GM21723 (cell line): ENCODE measurements around the gene NAGPA.
A peak's percentile ranks its signal among the peaks of the same experiment; 100 is the strongest.
"Not testable (repeated sequence)": the region's sequence is repeated elsewhere in the genome, so short reads cannot be mapped to it uniquely, and the experiment has no call there.

ENCODE experiments used
- ATAC-seq: cut with Tn5 transposase; IDR thresholded peaks from one replicate; pipeline ENCODE4 v1.9.1; 2021; ENCODE audit warnings: mild to moderate bottlenecking, moderate library complexity; ENCODE audit not compliant: unreplicated experiment

NAGPA gene

GRCh38 chr16:5062790-5063765 lies 29.3 kb upstream of the NAGPA start:
- no peak for ATAC-seq

- ATAC-seq: no peak
These were observed 28.3 kb upstream of the NAGPA start for GRCh38 chr16:5062051-5062450.

DNA sequence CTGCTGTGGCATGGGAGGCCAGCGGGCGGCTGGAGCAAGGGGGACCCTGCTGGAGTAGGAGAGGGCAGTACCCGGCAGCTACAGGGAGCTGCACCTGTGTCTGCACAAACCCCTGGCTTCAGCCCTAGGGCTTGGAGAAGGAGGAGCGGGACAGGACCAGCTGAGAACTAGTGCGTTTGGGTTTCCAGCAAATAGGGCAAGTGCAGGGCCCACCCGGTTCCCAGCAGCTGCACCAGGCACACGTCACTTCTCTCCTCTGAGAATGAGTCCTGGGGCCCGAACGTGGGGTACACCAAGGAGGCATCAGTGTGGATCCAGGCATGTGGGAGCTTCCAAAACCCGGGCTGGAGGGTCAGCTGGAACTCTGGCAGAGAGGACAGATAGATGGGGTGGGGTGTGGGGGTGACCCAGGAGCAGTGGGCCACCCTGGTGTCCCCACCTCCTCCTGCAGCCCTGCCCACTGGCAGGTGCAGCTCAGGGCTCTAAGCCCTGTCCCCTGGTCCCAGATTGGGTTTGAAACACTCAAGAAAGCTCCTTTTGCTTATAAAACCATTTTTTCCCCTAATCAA lies 26.4 kb upstream of the NAGPA start:
- no peak for ATAC-seq

DNA sequence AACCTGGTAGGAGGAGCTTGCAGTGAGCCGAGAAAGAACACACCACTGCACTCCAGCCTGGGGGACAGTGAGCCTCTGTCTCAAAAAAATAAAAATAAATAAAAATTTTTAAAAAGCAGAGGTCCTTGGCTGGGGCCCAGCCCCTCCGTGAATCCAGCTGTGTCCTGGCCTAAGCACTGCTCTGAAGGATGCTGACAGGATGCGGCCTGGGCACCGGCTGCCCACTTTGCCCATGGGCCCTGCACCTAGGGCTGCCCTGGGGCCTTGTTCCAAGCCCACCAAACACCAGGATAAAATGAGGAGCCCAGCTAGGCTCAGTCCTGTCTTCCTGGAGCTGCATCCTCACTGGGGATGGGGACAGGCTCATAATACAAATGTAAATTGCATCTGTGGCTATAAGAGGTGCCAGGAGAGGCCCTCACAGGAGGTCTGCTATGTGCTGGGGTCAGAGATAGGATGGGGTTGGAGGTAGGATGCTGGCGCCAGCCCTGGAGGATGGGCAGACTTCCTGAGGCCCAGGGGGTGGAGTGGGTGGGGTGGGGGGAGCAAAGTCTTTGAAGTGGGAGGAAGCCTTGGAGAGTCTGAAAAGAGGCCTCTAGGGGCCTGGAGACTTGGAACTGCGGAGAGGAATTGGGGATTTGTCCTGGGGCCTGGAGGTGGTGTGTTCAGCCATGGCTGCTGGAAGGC lies 25.8 kb upstream of the NAGPA start:
- no peak for ATAC-seq

GRCh38 chr16:5058476-5058875 lies 24.7 kb upstream of the NAGPA start:
- ATAC-seq: no peak

DNA sequence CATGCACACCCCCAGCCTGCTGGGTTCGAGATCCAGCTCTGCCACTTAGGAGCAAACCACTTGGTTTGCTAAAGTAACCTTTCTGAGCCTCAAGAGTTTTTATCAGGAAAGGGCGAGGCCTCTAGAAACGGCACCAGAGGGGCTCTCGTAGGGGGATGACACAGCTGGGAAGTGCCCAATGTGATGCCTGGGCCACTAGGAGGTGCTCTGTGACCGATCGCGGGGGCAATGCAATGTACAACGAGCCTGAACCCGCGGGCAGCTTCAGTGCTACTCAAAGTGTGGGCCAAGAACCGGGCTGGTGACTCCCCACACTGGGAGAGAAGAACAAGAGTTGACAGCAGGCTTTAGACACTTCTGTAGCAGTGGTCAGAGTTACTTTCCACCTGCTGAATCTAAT lies 22.6 kb upstream of the NAGPA start:
- ATAC-seq: no peak

DNA sequence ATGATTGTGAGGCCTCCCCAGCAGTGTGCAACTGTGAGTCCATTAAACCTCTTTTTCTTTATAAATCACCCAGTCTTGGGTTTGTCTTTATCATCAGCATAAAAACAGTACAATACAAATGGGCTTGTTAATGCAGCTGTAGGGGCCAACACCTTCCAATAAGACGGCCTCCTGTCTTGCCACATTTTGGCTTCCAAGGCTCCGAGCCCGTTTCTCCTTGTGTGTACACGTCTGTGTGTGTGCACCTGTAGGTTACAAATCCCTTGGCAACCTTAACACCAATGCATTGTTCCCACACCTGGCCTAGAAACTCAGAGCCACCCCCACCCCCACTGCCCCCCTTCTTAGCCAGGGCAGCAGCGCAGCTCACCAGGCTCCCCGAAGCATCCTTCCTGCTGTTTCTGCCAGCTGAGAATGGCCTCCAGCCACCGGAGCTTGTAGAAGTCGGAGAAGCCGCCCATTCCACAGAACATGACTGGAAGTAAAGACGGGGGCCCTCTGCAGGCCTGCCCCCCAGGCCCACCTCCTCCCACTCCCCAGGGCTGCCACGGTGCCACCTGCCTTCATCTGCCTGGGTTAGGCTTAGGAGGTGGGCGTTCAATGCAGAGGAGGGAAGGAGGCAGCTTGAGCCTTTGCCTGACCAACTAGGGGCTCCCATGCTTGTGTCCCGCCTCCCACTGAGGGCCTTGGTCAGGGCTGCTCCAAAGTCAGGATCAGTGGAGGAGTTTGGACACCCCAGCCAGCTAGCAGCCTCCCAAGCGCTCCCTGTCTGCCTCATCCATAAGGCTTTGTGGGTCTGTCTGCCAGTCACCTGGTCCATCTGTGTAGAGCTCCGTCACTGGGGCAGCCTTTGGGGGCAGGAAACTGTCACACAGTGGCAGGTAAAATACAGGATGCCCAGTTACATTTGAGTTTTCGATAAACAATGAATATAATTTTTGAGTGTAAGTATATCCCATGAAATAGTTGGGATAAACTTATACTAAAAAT lies 21.4 kb upstream of the NAGPA start:
- ATAC-seq: no peak

GRCh38 chr16:5046914-5047313 lies 13.2 kb upstream of the NAGPA start:
- no peak for ATAC-seq

GRCh38 chr16:5045499-5046115 lies 11.9 kb upstream of the NAGPA start:
- no peak for ATAC-seq

DNA sequence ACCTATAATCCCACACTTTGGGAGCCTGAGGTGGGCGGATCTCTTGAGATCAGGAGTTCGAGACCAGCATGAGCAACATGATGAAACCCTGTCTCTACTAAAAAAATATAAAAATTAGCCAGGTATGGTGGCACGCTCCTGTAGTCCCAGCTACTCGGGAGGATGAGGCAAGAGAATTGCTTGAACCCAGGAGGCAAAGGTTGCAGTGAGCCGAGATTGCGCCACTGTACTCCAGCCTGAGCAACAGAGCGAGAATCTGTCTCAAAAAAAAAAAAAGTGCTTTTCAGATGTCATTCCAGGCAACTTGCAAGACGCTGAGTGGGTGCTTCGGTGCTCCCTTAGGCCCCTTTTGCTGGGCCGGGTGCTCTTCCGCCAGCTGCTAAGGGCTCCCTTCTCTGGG lies 10.8 kb upstream of the NAGPA start:
- not testable (repeated sequence) for ATAC-seq

GRCh38 chr16:5044011-5044540 lies 10.3 kb upstream of the NAGPA start:
- no peak for ATAC-seq

- ATAC-seq: no peak
These were observed 8.9 kb upstream of the NAGPA start for GRCh38 chr16:5042574-5043171.

DNA sequence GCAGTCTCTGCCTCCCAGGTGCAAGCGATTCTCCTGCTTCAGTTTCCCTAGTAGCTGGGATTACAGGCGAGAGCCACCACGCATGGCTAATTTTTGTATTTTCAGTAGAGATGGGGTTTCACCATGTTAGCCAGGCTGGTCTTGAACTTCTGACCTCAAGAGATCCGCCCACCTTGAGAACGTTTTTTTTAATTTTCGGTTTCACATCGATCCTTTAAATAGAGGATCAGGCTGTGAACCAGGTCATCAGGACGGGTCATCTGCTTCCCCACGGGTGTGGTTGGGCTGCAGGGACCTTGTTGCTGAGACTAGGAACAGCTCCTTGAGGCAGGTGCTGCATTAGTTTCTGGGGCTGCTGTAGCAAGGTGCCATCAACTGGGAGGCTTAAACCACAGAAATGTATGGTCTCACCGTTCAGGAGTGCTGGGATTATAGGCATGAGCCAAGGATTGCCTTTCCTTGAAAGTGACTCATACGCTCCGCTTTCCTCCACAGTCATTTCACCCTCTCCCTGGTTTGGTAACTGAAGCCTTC lies 7.9 kb upstream of the NAGPA start:
- peak; percentile 80 for ATAC-seq

DNA sequence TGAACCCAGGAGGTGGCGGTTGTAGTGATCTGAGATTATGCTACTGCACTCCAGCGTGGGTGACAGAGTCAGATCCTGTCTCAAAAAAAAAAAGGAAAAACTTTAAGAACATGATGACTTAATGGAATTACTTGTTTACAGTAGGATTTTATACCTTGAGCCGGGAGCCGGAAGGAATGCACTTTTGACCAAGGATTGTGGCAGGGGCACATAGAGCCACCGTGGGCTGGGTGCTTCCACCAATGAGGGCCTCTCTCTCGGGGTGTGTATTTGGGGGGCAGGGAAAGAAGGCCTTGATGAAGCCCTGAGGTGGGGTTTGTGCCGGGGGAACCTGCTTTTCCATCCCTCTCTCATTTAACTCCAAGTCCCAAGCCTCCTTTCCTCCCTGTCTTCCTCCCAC lies 6.7 kb upstream of the NAGPA start:
- ATAC-seq: no peak

- no peak for ATAC-seq
These were observed 2.8 kb upstream of the NAGPA start for GRCh38 chr16:5036228-5037156.

DNA sequence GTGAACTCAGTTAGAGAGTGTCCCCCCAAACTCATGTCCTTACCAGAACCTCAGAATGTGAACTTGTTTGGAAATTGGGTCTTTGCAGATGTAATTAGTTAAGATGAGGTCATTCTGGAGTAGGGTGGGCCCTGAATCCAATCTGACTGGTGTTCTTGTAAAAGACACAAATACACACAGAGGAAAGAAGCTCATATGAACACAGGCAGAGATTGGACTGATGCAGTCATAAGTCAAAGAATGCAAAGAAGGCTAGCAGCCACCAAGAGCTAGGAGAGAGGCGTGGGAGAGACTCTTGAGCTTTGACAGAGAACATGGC lies 2.1 kb upstream of the NAGPA start:
- no peak for ATAC-seq

- no peak for ATAC-seq
These were observed 410 bp upstream of the NAGPA start for GRCh38 chr16:5034167-5034523.

DNA sequence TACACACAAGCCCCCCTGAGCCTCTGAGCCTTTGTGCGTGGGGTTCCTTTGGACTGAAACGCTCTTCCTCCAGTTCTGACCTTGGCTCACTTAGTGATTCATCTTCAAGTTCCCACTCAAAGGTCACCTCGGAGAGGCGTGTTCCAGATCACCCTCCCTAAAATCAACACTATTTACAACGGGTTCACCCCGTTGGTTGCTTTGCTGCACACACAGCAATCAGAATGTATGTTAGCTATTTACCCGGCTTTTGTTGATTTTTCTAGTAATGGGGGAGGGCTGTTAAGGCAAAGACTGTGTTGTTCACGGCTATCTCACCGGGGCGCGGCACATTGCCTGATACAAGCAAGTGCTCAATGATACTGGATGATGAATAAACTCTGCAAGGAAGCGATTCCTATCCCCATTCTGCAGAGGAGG lies 977 bp downstream of the NAGPA start:
- ATAC-seq: no peak
